T-helper 2 cell treated with Interferon-gamma antibody and Interleukin-4, amounts not matched to agents 5 μg/mL and 100 μg/mL, for 36 hours (primary cell): ENCODE measurements around the gene PLCH2.

Experiments
- DNase-seq: peaks from one replicate; pipeline ENCODE4 v3.0.0; 2021; ENCODE audit warnings: low spot score
- H3K27ac Mint-ChIP-seq: one replicate; pipeline ENCODE4 v1.8.0; 2021; ENCODE audit warnings: mild to moderate bottlenecking, mixed read lengths
- H3K27me3 Mint-ChIP-seq: one replicate; pipeline ENCODE4 v1.8.0; 2021; ENCODE audit warnings: low read depth, mixed read lengths
- H3K36me3 Mint-ChIP-seq: one replicate; pipeline ENCODE4 v1.8.0; 2021; ENCODE audit warnings: low read depth, mixed read lengths
- H3K4me1 Mint-ChIP-seq: one replicate; pipeline ENCODE4 v1.8.0; 2021; ENCODE audit warnings: low read depth, mixed read lengths
- H3K4me3 Mint-ChIP-seq: one replicate; pipeline ENCODE4 v1.8.0; 2022; ENCODE audit warnings: mild to moderate bottlenecking, moderate library complexity, mixed read lengths
- H3K9me3 Mint-ChIP-seq: one replicate; pipeline ENCODE4 v1.8.0; 2021; ENCODE audit warnings: mixed read lengths

PLCH2 gene

DNA sequence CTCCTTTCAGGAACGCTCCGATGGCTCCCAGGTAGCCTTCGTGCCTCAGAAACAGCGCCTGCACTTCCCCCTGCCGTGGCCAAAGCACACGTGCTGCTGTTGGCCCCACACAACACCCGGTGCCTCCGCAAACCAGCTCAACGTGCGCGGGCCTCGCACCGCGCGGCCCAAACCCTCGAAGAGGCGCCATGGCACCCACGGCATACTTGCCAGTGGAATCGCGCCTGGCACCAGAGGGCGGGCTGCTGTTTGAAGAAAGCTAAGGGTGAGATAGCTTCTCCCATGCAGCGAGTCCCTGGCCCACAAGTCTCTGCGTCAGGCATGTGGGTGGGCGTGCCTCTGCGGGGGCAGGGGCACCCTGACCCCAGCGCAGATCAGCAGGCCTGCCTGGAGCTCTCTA lies 42.4 kb downstream of the PLCH2 start:
- H3K27ac Mint-ChIP-seq: no peak overlapping the region
- peaks cover 11% of the 10 kb centered on the region for H3K4me1 Mint-ChIP-seq
- H3K4me3 Mint-ChIP-seq: no peak overlapping the region
- H3K27me3 Mint-ChIP-seq: no peaks in the 10 kb centered on the region
- H3K9me3 Mint-ChIP-seq: no peaks in the 10 kb centered on the region
- H3K36me3 Mint-ChIP-seq: peaks cover 27% of the 10 kb centered on the region
- no peak for DNase-seq

DNA sequence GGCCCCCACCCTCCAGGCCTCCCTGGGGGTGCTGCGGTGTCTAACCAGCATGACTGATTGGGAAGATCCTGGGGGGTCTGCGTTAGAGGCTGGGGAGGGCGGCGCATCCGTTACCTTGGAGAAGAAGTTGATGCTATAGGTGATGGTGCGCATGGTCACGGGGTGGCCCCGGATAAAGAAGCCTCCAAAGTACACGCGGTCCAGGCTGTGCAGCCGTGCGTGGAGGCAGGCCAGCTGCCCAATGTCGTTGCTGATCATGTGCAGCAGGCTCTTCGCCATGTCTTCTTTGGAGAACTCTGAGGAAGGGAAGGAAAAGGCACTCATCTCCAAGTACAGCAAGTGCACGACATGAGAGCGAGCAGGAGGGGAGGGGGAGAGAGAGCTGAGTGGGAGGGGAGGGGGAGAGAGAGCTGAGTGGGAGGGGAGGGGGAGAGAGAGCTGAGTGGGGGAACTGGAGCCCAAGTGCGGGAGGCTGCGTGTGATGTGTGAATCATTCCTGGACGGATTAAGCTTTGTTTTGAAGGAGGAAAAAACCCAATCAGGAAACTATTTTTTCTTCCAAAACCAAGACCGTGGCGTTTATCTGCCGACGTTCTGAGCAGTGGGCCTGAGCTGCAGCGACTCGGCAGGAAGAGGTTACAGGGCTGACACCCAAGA lies 43.1 kb downstream of the PLCH2 start:
- no peak overlapping the region for H3K4me3 Mint-ChIP-seq
- no peak for DNase-seq
- peaks cover 27% of the 10 kb centered on the region for H3K36me3 Mint-ChIP-seq
- peaks cover 16% of the 10 kb centered on the region for H3K4me1 Mint-ChIP-seq
- H3K27ac Mint-ChIP-seq: no peak overlapping the region
- no peaks in the 10 kb centered on the region for H3K9me3 Mint-ChIP-seq
- no peaks in the 10 kb centered on the region for H3K27me3 Mint-ChIP-seq

DNA sequence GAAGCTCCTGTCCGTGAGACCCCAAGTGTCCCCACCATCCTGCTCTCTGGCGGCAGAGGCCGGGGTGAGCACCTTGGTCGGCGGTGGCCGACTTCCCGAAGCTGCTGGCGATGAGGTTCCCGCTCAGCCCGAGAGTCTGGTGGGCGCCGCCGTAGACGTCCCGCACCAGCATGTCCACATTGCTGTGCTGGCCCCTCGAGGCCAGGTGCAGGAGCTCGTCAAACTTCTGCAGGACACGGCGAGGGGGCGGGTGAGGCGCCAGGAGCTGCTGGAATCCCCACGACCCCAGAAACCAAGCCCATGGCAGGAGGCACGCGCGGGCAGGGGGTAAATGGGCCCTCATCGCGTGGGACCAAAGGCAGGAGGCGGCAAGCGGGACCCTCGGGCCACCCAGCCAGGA lies 43.6 kb downstream of the PLCH2 start:
- peaks cover 21% of the 10 kb centered on the region for H3K4me1 Mint-ChIP-seq
- H3K27me3 Mint-ChIP-seq: no peaks in the 10 kb centered on the region
- peaks cover 28% of the 10 kb centered on the region for H3K36me3 Mint-ChIP-seq
- no peak overlapping the region for H3K4me3 Mint-ChIP-seq
- no peaks in the 10 kb centered on the region for H3K9me3 Mint-ChIP-seq
- no peak for DNase-seq
- H3K27ac Mint-ChIP-seq: no peak overlapping the region

DNA sequence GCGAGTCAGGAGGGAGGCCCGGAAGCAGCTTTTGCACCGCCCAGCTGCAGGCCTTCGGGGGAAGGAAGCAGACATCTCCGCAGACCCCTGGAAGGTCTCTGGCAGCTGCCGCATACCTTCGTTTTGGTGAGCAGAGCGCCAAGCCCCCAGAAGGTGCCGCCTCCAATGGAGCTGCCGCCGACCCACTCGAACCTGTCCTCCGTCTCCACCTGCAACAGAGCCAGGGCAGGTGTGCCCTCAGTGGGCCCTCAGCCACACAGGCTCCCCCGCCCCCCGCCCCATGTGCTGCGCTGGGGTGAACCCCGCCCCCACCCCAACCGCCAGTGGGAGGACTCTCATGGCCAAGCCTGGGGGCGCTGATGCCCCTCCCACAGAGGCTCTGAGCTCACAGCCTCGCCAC lies 44.1 kb downstream of the PLCH2 start:
- no peak for DNase-seq
- H3K4me3 Mint-ChIP-seq: no peak overlapping the region
- no peaks in the 10 kb centered on the region for H3K27me3 Mint-ChIP-seq
- H3K9me3 Mint-ChIP-seq: no peaks in the 10 kb centered on the region
- peaks cover 26% of the 10 kb centered on the region for H3K4me1 Mint-ChIP-seq
- H3K27ac Mint-ChIP-seq: no peak overlapping the region
- peaks cover 33% of the 10 kb centered on the region for H3K36me3 Mint-ChIP-seq

DNA sequence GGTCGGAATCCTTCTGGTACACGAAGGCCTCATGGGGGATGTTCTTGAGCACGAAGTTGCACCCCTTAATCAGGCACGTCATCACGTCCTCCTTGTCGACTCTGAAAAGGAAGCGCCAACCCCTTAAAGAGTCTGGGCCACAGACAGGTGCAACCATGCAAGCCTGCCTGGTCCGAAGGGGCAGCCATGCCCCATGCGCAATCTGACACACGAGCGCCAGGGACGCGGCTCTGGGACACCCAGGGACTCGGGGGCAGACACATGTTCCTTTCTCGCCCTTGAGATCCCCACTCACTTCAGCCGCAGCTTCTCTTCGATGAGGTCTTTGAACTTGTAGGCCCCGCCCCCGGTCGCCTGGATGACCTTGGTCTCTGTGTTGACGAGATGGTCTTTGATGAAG lies 44.7 kb downstream of the PLCH2 start:
- Mint-ChIP-seq H3K4me1 (peaks cover 27% of the 10 kb centered on the region), H3K36me3 (peaks cover 35% of the 10 kb centered on the region), H3K4me3 (no peak overlapping the region), H3K9me3 (no peaks in the 10 kb centered on the region), H3K27ac (no peak overlapping the region), H3K27me3 (no peaks in the 10 kb centered on the region)
- DNase-seq: no peak

DNA sequence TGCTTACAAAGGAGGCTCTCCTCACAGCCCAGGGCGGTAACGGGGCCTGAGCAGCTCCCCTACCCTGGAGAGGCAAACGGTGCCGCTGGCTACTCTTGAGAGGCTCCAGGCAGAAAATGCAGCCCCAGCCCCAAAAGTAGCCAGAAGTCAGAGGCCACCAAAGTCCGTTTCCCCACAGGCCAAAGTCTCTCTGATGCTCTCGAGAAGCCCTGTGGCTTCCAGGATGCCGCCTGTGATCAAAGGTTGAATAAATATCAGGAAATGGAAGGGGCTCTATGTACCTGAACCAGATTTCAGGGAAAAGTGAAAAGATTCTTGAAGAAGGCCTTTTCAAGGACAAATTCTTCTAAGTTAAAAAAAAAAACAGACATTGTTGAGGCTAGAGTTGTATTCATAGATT lies 46.1 kb downstream of the PLCH2 start:
- Mint-ChIP-seq H3K4me1 (peaks cover 30% of the 10 kb centered on the region), H3K27me3 (peaks cover 3% of the 10 kb centered on the region), H3K4me3 (no peak overlapping the region), H3K9me3 (no peaks in the 10 kb centered on the region), H3K36me3 (peaks cover 30% of the 10 kb centered on the region), H3K27ac (no peak overlapping the region)
- DNase-seq: no peak

DNA sequence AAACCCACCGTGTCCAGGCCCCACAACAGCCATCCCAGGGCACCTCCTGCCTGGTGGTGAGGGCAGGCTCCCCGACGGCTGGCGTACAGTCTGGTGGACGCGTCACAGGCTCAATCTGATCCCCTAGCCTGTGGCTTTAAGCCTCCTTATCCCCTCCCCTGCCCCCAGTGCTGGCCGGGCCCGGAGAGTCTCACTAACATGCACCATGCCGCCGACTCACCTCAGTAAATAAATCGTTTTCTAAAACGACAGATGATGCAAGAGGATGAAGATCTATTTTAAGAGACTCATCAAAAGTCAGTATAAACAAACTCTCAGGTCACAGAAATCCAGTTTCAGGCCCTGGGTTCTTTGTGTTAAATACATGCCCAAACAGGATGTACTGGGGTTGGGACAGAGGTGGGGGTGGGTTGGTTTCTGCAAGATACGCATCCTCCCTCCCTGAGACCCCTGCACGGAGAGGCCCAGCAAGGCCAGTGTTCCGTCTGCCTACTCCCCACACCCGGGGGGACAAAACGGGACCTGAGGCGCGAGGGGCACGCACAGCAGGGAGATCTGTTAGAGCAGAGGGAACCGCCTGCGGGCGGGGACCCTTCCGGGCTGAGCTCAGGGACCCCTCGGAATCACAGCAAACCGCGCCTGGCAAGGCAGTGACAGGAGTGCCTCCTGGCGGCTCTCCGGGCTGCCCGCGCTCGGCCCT lies 47.3 kb downstream of the PLCH2 start:
- DNase-seq: no peak
- Mint-ChIP-seq H3K36me3 (peaks cover 27% of the 10 kb centered on the region), H3K27me3 (peaks cover 3% of the 10 kb centered on the region), H3K9me3 (no peaks in the 10 kb centered on the region), H3K4me3 (peak overlapping the region; percentile 83), H3K27ac (peak overlapping the region; percentile 87), H3K4me1 (peaks cover 30% of the 10 kb centered on the region)

DNA sequence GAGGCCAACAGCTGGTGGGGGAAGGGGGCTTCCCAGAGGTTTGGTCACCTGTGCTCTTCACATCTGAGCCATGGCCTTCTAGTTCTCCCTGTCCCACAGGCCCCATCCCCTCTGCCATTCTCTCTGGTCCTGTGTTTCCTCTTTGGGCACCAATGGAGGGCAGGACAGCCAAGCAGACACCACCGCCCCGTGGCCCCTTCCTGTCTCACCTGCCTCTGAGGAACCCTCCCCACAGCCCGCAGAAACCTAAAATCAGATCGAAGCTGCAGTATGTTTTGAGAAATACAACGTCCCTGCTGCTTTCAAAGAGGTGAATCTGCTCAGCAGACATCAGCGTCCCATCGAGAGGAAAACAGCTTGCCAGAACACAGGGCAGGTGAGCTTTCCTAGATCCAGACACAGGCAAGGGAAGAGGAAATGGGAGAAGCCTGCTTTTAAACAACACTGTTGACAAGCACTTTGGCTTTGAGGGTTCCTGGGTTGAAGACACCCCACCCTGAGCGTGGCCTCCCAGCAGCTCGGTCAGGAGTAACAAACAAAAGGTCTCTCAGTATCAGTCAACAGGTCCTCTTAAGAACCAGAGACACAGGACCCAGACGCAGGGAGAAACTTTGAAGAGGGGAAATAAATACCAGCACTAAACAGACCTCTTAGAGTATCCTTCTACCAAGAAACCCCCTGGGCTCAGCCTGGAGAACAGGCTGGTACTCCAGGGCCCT lies 48.0 kb downstream of the PLCH2 start:
- Mint-ChIP-seq H3K36me3 (peaks cover 21% of the 10 kb centered on the region), H3K9me3 (no peaks in the 10 kb centered on the region), H3K27ac (peak overlapping the region; percentile 87), H3K4me3 (peak overlapping the region; percentile 83), H3K27me3 (peaks cover 10% of the 10 kb centered on the region), H3K4me1 (peaks cover 30% of the 10 kb centered on the region)
- peak; percentile 31 for DNase-seq

DNA sequence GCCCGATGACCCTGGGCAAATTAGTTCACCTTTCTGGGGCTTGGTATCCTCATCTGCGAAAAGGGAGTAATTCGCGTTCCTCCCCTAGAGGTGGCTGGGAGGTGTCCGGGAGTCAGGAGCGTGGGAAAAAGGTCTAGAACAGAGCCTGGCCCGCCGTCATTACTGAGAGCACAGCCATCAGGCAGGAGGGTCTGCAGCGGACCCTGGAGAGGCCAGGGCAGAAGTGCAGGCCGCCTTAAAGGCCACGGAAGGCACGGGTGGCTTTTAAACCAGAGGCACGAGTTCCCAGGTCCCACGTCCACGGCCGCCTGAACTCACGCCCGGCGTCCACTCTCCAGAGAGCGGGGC lies 49.5 kb downstream of the PLCH2 start:
- Mint-ChIP-seq H3K36me3 (peaks cover 17% of the 10 kb centered on the region), H3K9me3 (no peaks in the 10 kb centered on the region), H3K4me1 (peaks cover 30% of the 10 kb centered on the region), H3K27ac (no peak overlapping the region), H3K4me3 (peak overlapping the region; percentile 83), H3K27me3 (peaks cover 12% of the 10 kb centered on the region)
- no peak for DNase-seq

DNA sequence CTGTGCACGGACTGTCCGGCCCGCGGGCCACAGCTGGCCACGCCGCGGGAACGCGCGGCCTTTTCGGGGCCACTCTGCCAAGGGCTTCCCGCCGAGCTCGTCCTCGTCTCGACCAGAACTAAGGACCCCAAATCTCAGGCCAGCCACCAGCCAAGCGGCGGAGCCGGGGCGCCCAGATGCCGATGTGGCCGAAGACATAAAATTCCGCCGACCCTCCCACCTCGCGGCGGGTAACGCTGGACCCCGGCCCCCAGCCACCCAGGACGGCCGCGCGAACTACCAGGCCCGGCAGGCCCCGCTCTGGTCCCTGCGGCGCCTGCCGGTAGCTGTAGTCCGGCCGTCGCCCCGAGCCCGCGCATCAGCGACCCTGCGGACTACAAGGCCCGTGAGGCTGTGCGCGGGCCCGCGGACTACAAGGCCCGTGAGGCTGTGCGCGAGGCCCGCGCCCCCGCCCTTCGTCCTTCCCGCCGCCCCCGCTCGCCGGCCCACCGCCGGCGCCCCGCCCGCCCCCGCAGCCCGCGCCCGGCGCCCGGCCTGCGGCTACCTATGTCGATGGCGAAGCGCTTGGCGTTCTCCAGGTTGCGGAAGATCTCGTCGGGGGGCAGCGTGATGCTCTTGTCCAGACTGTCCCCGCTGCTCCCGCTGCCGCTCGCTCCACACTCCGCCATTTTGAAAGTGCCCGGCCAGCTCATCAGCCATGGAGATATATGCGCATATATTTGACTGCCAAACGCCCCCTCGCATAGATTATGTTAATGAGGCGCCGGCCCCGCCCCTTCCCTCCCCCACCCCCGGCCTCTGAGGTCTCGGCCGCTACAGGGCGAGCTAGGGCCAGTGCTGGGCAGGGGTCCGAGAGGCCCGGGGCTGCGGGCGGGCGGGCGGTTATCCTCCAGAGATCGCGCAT lies 50.1 kb downstream of the PLCH2 start, which contains the start of gene PANK4:
Gene PANK4, minus strand, starts transcription at position 677 of the 904 bp plus-strand sequence. Its CDS starts 9 bp downstream, at position 668.
- Mint-ChIP-seq H3K36me3 (peaks cover 11% of the 10 kb centered on the region), H3K9me3 (no peaks in the 10 kb centered on the region), H3K27ac (peak within 1 kb of the TSS; percentile 89), H3K4me1 (peaks cover 30% of the 10 kb centered on the region), H3K4me3 (peak within 1 kb of the TSS; percentile 83), H3K27me3 (peaks cover 18% of the 10 kb centered on the region)
- DNase-seq: peak; percentile 92

DNA sequence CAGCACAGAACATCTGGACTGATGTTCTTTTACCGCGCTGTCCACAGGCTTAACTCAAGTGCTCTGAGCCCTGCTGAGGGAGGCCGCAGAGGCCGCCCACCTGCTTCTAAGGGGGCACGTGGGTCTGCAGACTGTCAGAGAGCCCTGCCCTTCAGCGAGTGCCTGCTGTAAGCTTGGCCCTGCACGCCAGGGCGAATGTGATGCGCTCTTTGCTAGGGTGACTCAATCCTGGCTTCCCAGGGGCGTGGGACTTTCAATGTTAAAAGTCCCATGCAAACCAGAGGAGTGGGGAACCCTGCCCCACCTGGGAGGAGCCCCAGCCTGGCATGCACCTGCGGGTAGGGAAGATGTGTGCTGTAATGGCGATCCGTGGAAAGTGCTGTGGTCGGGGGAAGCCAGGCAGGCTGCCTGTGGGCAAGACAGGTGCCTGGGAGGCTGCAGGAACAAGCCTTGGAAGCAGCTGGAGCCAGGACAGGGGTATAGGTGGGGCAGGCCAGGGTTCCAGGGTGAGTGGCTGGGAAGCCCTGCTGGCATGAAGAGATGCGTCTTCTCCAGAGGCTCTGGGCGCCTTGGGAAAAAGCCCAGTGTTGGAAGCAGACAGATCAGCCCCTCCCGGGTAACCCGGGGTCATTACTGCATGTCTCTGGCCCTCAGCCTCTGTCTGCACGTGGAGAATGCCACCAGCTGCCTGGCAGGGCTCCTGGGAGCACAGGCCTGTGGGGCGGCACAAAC lies 50.9 kb downstream of the PLCH2 start:
- no peak overlapping the region for H3K27ac Mint-ChIP-seq
- peak overlapping the region; percentile 15 for H3K4me3 Mint-ChIP-seq
- H3K36me3 Mint-ChIP-seq: peaks cover 11% of the 10 kb centered on the region
- H3K9me3 Mint-ChIP-seq: no peaks in the 10 kb centered on the region
- DNase-seq: peak; percentile 72
- peaks cover 30% of the 10 kb centered on the region for H3K4me1 Mint-ChIP-seq
- peaks cover 19% of the 10 kb centered on the region for H3K27me3 Mint-ChIP-seq

DNA sequence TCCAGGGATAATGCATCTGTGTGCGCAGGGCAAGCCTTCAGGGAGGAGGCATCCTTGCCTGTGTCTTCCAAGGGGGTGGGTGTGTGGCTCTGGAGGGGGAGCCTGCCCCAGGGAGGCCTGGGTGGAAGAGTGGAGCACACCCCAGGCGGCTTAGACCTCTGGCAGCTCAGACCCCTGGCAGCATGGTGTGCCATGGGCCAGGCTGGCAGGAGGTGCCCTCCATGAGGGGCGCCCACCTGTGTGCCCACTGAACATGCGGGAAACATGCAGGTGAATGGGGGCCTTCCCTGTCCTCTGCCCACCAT lies 51.4 kb downstream of the PLCH2 start:
- H3K9me3 Mint-ChIP-seq: no peaks in the 10 kb centered on the region
- no peak for DNase-seq
- no peak overlapping the region for H3K27ac Mint-ChIP-seq
- H3K27me3 Mint-ChIP-seq: peaks cover 21% of the 10 kb centered on the region
- H3K4me1 Mint-ChIP-seq: peaks cover 27% of the 10 kb centered on the region
- H3K36me3 Mint-ChIP-seq: peaks cover 11% of the 10 kb centered on the region
- no peak overlapping the region for H3K4me3 Mint-ChIP-seq

DNA sequence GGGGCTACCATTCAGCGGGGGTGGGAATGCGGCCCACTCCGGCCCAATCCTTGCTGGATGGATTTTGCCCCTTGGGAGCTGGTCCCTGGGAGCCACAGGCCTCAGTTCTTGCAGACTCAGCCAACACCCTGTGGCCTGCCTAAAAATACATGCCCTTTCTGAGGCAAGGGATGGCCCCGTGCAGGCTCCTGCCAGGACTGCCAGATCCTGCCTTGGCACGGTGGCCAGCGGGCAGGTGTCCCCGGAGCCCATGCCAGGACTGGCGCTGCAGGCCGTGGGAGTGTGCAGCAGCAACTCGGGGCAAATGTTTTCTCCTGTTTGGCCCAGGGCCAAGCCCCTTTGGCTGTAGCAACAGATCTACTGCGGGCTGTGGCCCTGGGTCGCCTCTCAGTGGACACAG lies 51.9 kb downstream of the PLCH2 start:
- no peak for DNase-seq
- Mint-ChIP-seq H3K27me3 (peaks cover 21% of the 10 kb centered on the region), H3K36me3 (peaks cover 11% of the 10 kb centered on the region), H3K9me3 (no peaks in the 10 kb centered on the region), H3K4me1 (peaks cover 23% of the 10 kb centered on the region), H3K27ac (no peak overlapping the region), H3K4me3 (no peak overlapping the region)
